ENCODE measurements around the gene MRPS14. TPM values are rescaled to one million over a fixed set of nuclear protein-coding genes. Genes with fewer than 3 reads are reported as not detected.
A peak's percentile ranks its signal among the peaks of the same experiment; 100 is the strongest.

The MRPS14 gene
- total and polyA plus RNA-seq, 9 of the 15 experiments (the other 6 are each of a cell fraction or from before 2014, with no cell fraction given): 38.1 to 231 (median 54.9) TPM

DNA sequence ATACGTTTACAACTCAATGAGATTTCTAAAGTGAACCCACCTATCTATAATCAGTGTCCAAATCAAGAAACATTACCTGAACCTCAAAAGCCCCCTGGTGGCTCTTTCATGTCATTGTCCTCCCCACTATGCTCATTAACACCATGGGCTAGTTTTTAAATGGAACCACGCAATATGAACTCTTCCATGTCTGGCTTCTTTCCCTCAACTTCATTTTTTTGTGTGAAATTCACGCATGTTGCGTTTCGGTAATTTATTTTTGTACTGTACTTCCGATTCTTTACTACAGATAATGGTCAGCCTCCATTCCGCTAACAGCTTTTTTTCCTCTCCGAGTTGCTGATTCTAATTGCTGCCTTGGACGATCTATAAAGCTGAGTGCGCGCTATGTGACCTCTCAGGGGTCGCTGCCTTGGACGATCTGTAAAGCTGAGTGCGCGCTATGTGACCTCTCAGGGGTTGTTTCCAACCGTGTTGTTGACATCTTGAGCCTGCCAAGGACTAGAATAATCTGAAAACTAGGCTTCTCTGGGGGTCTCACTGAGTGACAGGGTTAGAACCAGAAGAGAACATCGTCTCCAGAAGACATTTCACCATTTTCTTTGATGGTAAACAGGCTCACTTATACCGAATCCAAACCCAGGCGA, 24.5 kb downstream of the MRPS14 start:
- Histone ChIP-seq H3K4me1 (replicated peaks in 1 of 2; ENCODE audit: control insufficient read depth in 2 of 2, insufficient read depth in 2 of 2, low read length in 2 of 2) (peaks cover 13 to 28% of the 10 kb centered on the region in 2 experiments; a peak in 4 of 5 replicates), H4K20me1 (replicated peaks; ENCODE audit: control insufficient read depth, insufficient read depth, low read length) (no peaks in the 10 kb centered on the region; the same call in none of the 2 replicates), H3K9me3 (replicated peaks; ENCODE audit: control insufficient read depth, insufficient read depth, low read depth, low read length) (no peaks in the 10 kb centered on the region), H3K4me3 (peak overlapping the region; percentile 90), H3K9me1 (ENCODE audit: control insufficient read depth, insufficient read depth, low read length) (no peaks in the 10 kb centered on the region), H3K4me2 (ENCODE audit: insufficient read depth, low read length) (peak overlapping the region; percentile 97), H3K27ac (ENCODE audit: extremely low read depth, low read depth, low read length) (peak overlapping the region; percentile 99), H3K27me3 (ENCODE audit: control insufficient read depth in 2 of 2, insufficient read depth in 2 of 2, low read length in 2 of 2) (no peaks in the 10 kb centered on the region), H3K36me3 (ENCODE audit: control insufficient read depth, insufficient read depth, low read length) (peaks cover 20% of the 10 kb centered on the region), H3K9ac (ENCODE audit: insufficient read depth in 1 of 2, low read depth in 2 of 2, low read length in 2 of 2) (peak overlapping the region; percentile 95 to 98), H3K79me2 (ENCODE audit: control insufficient read depth, insufficient read depth, low read length) (peaks cover 62% of the 10 kb centered on the region), H2AFZ (ENCODE audit: low read depth, low read length) (peak overlapping the region; percentile 99)
- ChIA-PET CTCF (ENCODE audit: low intra/inter-chr PET ratio) (interaction anchor here (0.6 to 3.5 kb wide), 3 partner anchors 208 to 1579 kb away, joined by 3 to 38 read pairs (median 3); no protein-coding TSS in a partner anchor), POLR2A (interaction anchor here (0.6 to 4.1 kb wide), 37 partner anchors 8 to 737 kb away, joined by 3 to 65 read pairs (median 5); partner anchors contain the start of gene MRPS14)
- peak; percentile 6; the same call in 2 of the 3 replicates for ATAC-seq
- peak; percentile 60 to 84 (median 68) for DNase-seq (ENCODE audit: extremely low read depth in 1 of 4, low spot score in 3 of 4)
- FAIRE-seq: peak; percentile 73
- in situ Hi-C loops (cut with MboI) (loop anchor here (5.0 to 25.0 kb wide), 2 partner anchors 231 to 736 kb away; no protein-coding TSS in a partner anchor), intact Hi-C loops (cut with micrococcal nuclease) (loop anchor here (1.0 to 5.0 kb wide), 5 partner anchors 24 to 736 kb away; partner anchors contain the start of gene MRPS14)
- under 1% methylated on average over 19 of the region's 19 CpGs for WGBS (ENCODE audit: insufficient coverage, low coverage, missing lambda C conversion rate)
- BruUV-seq (replicated peaks): no TSS peak
- TF ChIP-seq TEAD2 (tag; IDR thresholded peaks at IDR 0.05) (0 out of 2 replicates have a peak, but pooled peaks have one; percentile 45), TBP (optimal IDR thresholded peaks at IDR 0.05; ENCODE audit: low read depth, low read length) (peak; percentile 52), ZNF589 (CRISPR knock-in tag; IDR thresholded peaks at IDR 0.05; ENCODE audit: low read depth) (peak; percentile 97), NONO (IDR thresholded peaks at IDR 0.05; ENCODE audit: low read depth in 2 of 2, low read length in 1 of 2) (no peak), ETV6 (IDR thresholded peaks at IDR 0.05; ENCODE audit: borderline replicate concordance in 1 of 2, low read depth in 2 of 2, low read length in 1 of 2) (no peak), ETV6 (CRISPR knock-in tag; IDR thresholded peaks at IDR 0.05; ENCODE audit: borderline replicate concordance) (no peak), ZNF696 (CRISPR knock-in tag; conservative IDR thresholded peaks at IDR 0.05) (peak; percentile 57; the same call in 1 of the 2 replicates), MBD2 (IDR thresholded peaks at IDR 0.05; ENCODE audit: borderline replicate concordance, low read depth) (no peak), ZNF197 (CRISPR knock-in tag; IDR thresholded peaks at IDR 0.05; ENCODE audit: low read depth) (peak; percentile 71; the same call in 1 of the 2 replicates), ZNF717 (CRISPR knock-in tag; IDR thresholded peaks at IDR 0.05) (peak; percentile 14; the same call in 1 of the 2 replicates)
- TF ChIP-seq, protein P1, sequence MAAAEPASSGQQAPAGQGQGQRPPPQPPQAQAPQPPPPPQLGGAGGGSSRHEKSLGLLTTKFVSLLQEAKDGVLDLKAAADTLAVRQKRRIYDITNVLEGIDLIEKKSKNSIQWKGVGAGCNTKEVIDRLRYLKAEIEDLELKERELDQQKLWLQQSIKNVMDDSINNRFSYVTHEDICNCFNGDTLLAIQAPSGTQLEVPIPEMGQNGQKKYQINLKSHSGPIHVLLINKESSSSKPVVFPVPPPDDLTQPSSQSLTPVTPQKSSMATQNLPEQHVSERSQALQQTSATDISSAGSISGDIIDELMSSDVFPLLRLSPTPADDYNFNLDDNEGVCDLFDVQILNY (CRISPR knock-in tag; IDR thresholded peaks at IDR 0.05): peak; percentile 83; the same call in 1 of the 2 replicates
- TF ChIP-seq, protein P2, sequence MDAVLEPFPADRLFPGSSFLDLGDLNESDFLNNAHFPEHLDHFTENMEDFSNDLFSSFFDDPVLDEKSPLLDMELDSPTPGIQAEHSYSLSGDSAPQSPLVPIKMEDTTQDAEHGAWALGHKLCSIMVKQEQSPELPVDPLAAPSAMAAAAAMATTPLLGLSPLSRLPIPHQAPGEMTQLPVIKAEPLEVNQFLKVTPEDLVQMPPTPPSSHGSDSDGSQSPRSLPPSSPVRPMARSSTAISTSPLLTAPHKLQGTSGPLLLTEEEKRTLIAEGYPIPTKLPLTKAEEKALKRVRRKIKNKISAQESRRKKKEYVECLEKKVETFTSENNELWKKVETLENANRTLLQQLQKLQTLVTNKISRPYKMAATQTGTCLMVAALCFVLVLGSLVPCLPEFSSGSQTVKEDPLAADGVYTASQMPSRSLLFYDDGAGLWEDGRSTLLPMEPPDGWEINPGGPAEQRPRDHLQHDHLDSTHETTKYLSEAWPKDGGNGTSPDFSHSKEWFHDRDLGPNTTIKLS (IDR thresholded peaks at IDR 0.05; ENCODE audit: borderline replicate concordance, low read depth): no peak
- TF ChIP-seq, protein P3, sequence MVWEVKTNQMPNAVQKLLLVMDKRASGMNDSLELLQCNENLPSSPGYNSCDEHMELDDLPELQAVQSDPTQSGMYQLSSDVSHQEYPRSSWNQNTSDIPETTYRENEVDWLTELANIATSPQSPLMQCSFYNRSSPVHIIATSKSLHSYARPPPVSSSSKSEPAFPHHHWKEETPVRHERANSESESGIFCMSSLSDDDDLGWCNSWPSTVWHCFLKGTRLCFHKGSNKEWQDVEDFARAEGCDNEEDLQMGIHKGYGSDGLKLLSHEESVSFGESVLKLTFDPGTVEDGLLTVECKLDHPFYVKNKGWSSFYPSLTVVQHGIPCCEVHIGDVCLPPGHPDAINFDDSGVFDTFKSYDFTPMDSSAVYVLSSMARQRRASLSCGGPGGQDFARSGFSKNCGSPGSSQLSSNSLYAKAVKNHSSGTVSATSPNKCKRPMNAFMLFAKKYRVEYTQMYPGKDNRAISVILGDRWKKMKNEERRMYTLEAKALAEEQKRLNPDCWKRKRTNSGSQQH (CRISPR knock-in tag; IDR thresholded peaks at IDR 0.05): peak; percentile 61
- TF ChIP-seq, protein P4, sequence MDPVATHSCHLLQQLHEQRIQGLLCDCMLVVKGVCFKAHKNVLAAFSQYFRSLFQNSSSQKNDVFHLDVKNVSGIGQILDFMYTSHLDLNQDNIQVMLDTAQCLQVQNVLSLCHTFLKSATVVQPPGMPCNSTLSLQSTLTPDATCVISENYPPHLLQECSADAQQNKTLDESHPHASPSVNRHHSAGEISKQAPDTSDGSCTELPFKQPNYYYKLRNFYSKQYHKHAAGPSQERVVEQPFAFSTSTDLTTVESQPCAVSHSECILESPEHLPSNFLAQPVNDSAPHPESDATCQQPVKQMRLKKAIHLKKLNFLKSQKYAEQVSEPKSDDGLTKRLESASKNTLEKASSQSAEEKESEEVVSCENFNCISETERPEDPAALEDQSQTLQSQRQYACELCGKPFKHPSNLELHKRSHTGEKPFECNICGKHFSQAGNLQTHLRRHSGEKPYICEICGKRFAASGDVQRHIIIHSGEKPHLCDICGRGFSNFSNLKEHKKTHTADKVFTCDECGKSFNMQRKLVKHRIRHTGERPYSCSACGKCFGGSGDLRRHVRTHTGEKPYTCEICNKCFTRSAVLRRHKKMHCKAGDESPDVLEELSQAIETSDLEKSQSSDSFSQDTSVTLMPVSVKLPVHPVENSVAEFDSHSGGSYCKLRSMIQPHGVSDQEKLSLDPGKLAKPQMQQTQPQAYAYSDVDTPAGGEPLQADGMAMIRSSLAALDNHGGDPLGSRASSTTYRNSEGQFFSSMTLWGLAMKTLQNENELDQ (CRISPR knock-in tag; IDR thresholded peaks at IDR 0.05; ENCODE audit: borderline replicate concordance): no peak

All from K562 (cell line).